GM12878 (cell line): Measurements from ENCODE around the gene HS6ST3. TPM values are rescaled to one million over a fixed set of nuclear protein-coding genes. Genes with fewer than 3 reads are reported as not detected.

ENCODE experiments used
- ATAC-seq: fragments of 200-7000 bp; cut with Tn5 transposase; 3 replicates; pipeline ENCODE4 v1.9.1; 2020; ENCODE audit warnings: mild to moderate bottlenecking, moderate library complexity
- BruUV-seq: library from RNA; stranded (reverse); fragments of 400-500 nt; replicated peaks from 2 replicates; lab custom pipeline; 2021; lab: Mats Ljungman, UMichigan
- CTCF ChIA-PET: fragments of 300-600 bp; sonication (Branson Sonifier 250); formaldehyde crosslinking; extraction: SDS; loops from one replicate; lab custom pipeline; 2021; ENCODE audit warnings: inconsistent platforms; lab: Yijun Ruan, JAX
- POLR2A ChIA-PET: fragments of 350-600 bp; formaldehyde crosslinking; extraction: SDS; loops from one replicate; lab custom pipeline; 2021; ENCODE audit warnings: inconsistent platforms; lab: Charles Lee
- RAD21 ChIA-PET: fragments of 300-600 bp; sonication (Branson Sonifier 250); formaldehyde crosslinking; loops from one replicate; lab custom pipeline; 2023; ENCODE audit warnings: antibody characterized with exemption; ENCODE audit not compliant: unreplicated experiment; lab: Charles Lee
- SMC1A ChIA-PET: fragments of 300-600 bp; sonication (Branson Sonifier 250); formaldehyde crosslinking; loops from one replicate; lab custom pipeline; 2023; ENCODE audit not compliant: unreplicated experiment, uncharacterized antibody; lab: Charles Lee
- DNase-seq: peaks from one replicate; pipeline ENCODE4 v3.0.0-alpha.2; 2011; ENCODE audit warnings: low read depth, low spot score
- FAIRE-seq: peaks from 3 replicates; lab custom pipeline; 2011; peaks lifted over from hg19 to GRCh38; lab: Jason Lieb, UNC
- H2AFZ ChIP-seq: 2 replicates; pipeline ENCODE4 v1.6.0; 2011; ENCODE audit warnings: low read depth, low read length, control low read depth; ENCODE audit not compliant: control insufficient read depth
- H3K27ac ChIP-seq: 2 replicates; pipeline ENCODE4 v1.5.1; 2011; ENCODE audit warnings: control low read depth; ENCODE audit not compliant: control insufficient read depth, insufficient read depth
- H3K27me3 ChIP-seq, 2 experiments: replicated peaks in 1 of 2; 2 replicates each; pipeline versions ENCODE4 v1.6.0 to v1.6.1; 2011; ENCODE audit warnings: low read length in 1 of 2; ENCODE audit not compliant: control insufficient read depth in 2 of 2, insufficient read depth in 2 of 2
- H3K36me3 ChIP-seq, 2 experiments: 2 replicates each; pipeline ENCODE4 v1.5.1; 2011; ENCODE audit warnings: low read length in 1 of 2; ENCODE audit not compliant: control insufficient read depth in 2 of 2, insufficient read depth in 2 of 2
- H3K4me1 ChIP-seq: 2 replicates; pipeline ENCODE4 v1.6.1; 2011; ENCODE audit warnings: mild to moderate bottlenecking, low read length, moderate library complexity, mixed read lengths; ENCODE audit not compliant: control insufficient read depth, insufficient read depth
- H3K4me2 ChIP-seq: 2 replicates; pipeline ENCODE4 v1.6.0; 2011; ENCODE audit warnings: control low read depth; ENCODE audit not compliant: control insufficient read depth, insufficient read depth
- H3K4me3 ChIP-seq: fragments of 200-600 bp; sonication (generic); 2 replicates; pipeline ENCODE4 v1.5.1; 2016
- H3K79me2 ChIP-seq: 2 replicates; pipeline ENCODE4 v1.6.0; 2011; ENCODE audit warnings: low read length; ENCODE audit not compliant: control insufficient read depth, insufficient read depth
- H3K9ac ChIP-seq: 2 replicates; pipeline ENCODE4 v1.8.0; 2011; ENCODE audit warnings: low read length, control low read depth, mixed read lengths; ENCODE audit not compliant: control insufficient read depth, insufficient read depth
- H3K9me3 ChIP-seq: replicated peaks from 3 replicates; pipeline ENCODE4 v1.5.1; 2011; ENCODE audit warnings: mild to moderate bottlenecking, low read length; ENCODE audit not compliant: control insufficient read depth, insufficient read depth
- H4K20me1 ChIP-seq: 2 replicates; pipeline ENCODE4 v1.6.0; 2011; ENCODE audit not compliant: control insufficient read depth, insufficient read depth
- BCL11A ChIP-seq: IDR thresholded peaks from 2 replicates; pipeline ENCODE4 v1.6.1; 2011; ENCODE audit warnings: low read depth, low read length
- WGBS: methylation state at CpG from one replicate; pipeline ENCODE4 v1.1.6; 2016; ENCODE audit warnings: low lambda C conversion rate; ENCODE audit not compliant: insufficient replicate concordance, insufficient coverage; ENCODE audit errors: missing lambda C conversion rate; 5-methylcytosine and 5-hydroxymethylcytosine counted together
- in situ Hi-C: fragments of 300-500 bp; cut with MboI; formaldehyde crosslinking; loops from 9 replicates; pipeline ENCODE4 v1.14.3; 2018; ENCODE audit warnings: mixed read lengths
- intact Hi-C: fragments of 100-400 bp; cut with micrococcal nuclease; formaldehyde crosslinking; loops from one replicate; pipeline ENCODE4 v1.14.2; 2022; ENCODE audit not compliant: unreplicated experiment
- polyA plus RNA-seq, 11 experiments: library from polyadenylated mRNA; depleted of rRNA in 4 of 11; unstranded in 6 of 11; stranded (reverse) in 5 of 11; fragments of >200 nt; fragmentation: Nextera tagmentation in 4 of 11; fragmentation: Illumina TruSeq in 1 of 11; extraction: Ambion mirVana in 4 of 11; extraction: Trizol in 1 of 11; gene quantifications; 1 replicate in 1 of 11; 2 replicates in 10 of 11; pipeline versions ENCODE4 v1.2.1 to v1.2.3, GENCODE V29; 2011 to 2016; ENCODE audit warnings: inconsistent platforms in 2 of 11, missing spikeins in 2 of 11, low read depth in 1 of 11
- total RNA-seq, 4 experiments: library from RNA; depleted of rRNA in 3 of 4; stranded (reverse); fragments of >200 nt in 3 of 4; fragmentation: Illumina TruSeq in 1 of 4; extraction: Trizol in 1 of 4; gene quantifications; 2 replicates each; pipeline versions ENCODE4 v1.2.1 to v1.2.3, GENCODE V29; 2013 to 2021
- TF ChIP-seq, protein P1 (sequence below): fragments of 450-650 bp; IDR thresholded peaks from 2 replicates; pipeline ENCODE4 v1.6.1; 2017; ENCODE audit warnings: low read depth, mild to moderate bottlenecking, moderate library complexity
- TF ChIP-seq, protein P2 (sequence below): IDR thresholded peaks from 2 replicates; pipeline ENCODE4 v1.6.1; 2011; ENCODE audit warnings: borderline replicate concordance, low read depth, mild to moderate bottlenecking, moderate library complexity, low read length; ENCODE audit not compliant: insufficient read depth, poor library complexity, severe bottlenecking

The HS6ST3 gene
- total and polyA plus RNA-seq, 10 of the 15 experiments (the other 5 are each of a cell fraction or from before 2014, with no cell fraction given) = under 0.01 to 2.9 TPM; not detected in 8

DNA sequence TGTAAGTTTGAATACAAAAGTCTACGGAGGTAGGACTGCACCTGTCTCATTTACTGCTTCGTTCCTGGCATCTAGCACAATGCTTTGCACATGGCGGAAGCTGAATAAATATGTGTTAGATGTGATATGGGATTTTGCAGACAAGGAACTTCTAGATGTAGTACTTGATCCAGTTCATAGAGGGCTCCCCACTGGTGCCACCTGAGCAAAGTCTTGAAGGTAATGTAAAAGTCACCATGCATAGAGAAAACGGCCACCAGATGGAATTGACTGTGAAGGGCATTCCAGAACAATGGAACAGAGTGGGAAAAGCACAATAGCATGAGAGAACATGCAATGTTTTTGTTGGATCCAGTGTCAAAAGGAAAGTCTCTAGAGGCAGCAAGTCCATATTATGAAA lies 209.3 kb downstream of the HS6ST3 start (continued):
- TF ChIP-seq, protein P1, sequence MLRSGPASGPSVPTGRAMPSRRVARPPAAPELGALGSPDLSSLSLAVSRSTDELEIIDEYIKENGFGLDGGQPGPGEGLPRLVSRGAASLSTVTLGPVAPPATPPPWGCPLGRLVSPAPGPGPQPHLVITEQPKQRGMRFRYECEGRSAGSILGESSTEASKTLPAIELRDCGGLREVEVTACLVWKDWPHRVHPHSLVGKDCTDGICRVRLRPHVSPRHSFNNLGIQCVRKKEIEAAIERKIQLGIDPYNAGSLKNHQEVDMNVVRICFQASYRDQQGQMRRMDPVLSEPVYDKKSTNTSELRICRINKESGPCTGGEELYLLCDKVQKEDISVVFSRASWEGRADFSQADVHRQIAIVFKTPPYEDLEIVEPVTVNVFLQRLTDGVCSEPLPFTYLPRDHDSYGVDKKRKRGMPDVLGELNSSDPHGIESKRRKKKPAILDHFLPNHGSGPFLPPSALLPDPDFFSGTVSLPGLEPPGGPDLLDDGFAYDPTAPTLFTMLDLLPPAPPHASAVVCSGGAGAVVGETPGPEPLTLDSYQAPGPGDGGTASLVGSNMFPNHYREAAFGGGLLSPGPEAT = no peak
- TF ChIP-seq, protein P2, sequence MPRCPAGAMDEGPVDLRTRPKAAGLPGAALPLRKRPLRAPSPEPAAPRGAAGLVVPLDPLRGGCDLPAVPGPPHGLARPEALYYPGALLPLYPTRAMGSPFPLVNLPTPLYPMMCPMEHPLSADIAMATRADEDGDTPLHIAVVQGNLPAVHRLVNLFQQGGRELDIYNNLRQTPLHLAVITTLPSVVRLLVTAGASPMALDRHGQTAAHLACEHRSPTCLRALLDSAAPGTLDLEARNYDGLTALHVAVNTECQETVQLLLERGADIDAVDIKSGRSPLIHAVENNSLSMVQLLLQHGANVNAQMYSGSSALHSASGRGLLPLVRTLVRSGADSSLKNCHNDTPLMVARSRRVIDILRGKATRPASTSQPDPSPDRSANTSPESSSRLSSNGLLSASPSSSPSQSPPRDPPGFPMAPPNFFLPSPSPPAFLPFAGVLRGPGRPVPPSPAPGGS = no peak

DNA sequence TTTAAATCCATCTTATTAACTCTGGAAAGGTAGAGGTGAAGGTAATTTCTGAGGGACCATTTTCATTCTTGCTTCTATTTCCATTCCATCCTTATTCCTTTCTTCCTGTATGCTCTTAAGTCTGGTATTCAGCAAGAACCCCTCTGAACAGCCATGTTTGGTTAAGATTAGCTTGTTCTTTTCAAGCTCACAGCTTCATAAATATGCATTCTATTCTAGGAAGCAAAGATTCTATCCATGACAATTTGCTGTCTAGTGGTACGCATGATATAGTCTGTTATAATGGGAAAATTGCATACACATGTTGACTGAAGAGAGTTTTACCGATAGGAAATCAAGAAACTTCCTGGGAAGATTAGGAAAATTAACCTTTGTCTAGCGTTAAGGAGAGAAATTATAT lies 218.7 kb downstream of the HS6ST3 start:
- intact Hi-C loops = no loop called here
- no TSS peak for BruUV-seq
- CTCF ChIA-PET = interaction anchor here (1.8 kb wide), 1 partner anchor 11 kb away, joined by 4 read pairs; no protein-coding TSS in a partner anchor

More for the DNA sequence above, 218.7 kb downstream of the HS6ST3 start:
- no peak for FAIRE-seq
- H2AFZ ChIP-seq = no peak overlapping the region
- no peak overlapping the region for H3K27ac ChIP-seq
- 8% methylated on average over 3 of the region's 3 CpGs for WGBS
- SMC1A ChIA-PET = no interaction called here
- no peak overlapping the region for H3K4me3 ChIP-seq
- no peaks in the 10 kb centered on the region for H3K36me3 ChIP-seq
- in situ Hi-C loops = no loop called here
- no peak overlapping the region for H3K4me2 ChIP-seq
- H3K9me3 ChIP-seq = no peaks in the 10 kb centered on the region
- H4K20me1 ChIP-seq = no peaks in the 10 kb centered on the region
- no peaks in the 10 kb centered on the region for H3K27me3 ChIP-seq
- no peak for DNase-seq
- no peak overlapping the region for H3K9ac ChIP-seq
- no peaks in the 10 kb centered on the region for H3K4me1 ChIP-seq
- no peak for TF ChIP-seq BCL11A
- TF ChIP-seq, all 136 proteins: peak for 0
- RAD21 ChIA-PET = no interaction called here
- ATAC-seq = no peak
- POLR2A ChIA-PET = no interaction called here
- no peaks in the 10 kb centered on the region for H3K79me2 ChIP-seq
